ENCODE data around the gene LARP1.

GRCh38 chr5:154768207-154768606 is 13.0 kb downstream of the LARP1 start:
- TF ChIP-seq POU6F1 (CRISPR knock-in tag; IDR thresholded peaks at IDR 0.05; ENCODE audit: borderline replicate concordance, low read depth): no peak
- TF ChIP-seq ZNF565 (CRISPR knock-in tag; conservative IDR thresholded peaks at IDR 0.05; ENCODE audit: low read depth): no peak
- no peak for TF ChIP-seq CREB5 (CRISPR knock-in tag; IDR thresholded peaks at IDR 0.05; ENCODE audit: low read depth)
- TF ChIP-seq ARNTL (CRISPR knock-in tag; IDR thresholded peaks at IDR 0.05; ENCODE audit: borderline replicate concordance, low read depth): no peak
